HepG2 (cell line): ENCODE results near the gene HERC6. TPM values are rescaled to one million over a fixed set of nuclear protein-coding genes. Genes with fewer than 3 reads are reported as not detected.

Experiments
- CREM ChIP-seq, 2 experiments: sonication (generic) in 1 of 2; formaldehyde crosslinking in 1 of 2; IDR thresholded peaks; 2 replicates each; pipeline versions ENCODE4 v1.4.0 to v1.6.1; 2016 to 2020; ENCODE audit warnings: antibody characterized with exemption in 1 of 2, mild to moderate bottlenecking in 1 of 2, missing genetic modification reagents in 1 of 2
- HMGA1 ChIP-seq: sonication (generic); formaldehyde crosslinking; conservative IDR thresholded peaks from 2 replicates; pipeline ENCODE4 v1.4.0; 2020; ENCODE audit warnings: missing genetic modification reagents
- HOXA7 ChIP-seq: sonication (generic); formaldehyde crosslinking; IDR thresholded peaks from 2 replicates; pipeline ENCODE4 v1.8.1; 2022; ENCODE audit warnings: mild to moderate bottlenecking, missing genetic modification reagents, moderate library complexity
- IRF1 ChIP-seq: sonication (generic); formaldehyde crosslinking; IDR thresholded peaks from 2 replicates; pipeline ENCODE4 v1.4.0; 2020; ENCODE audit warnings: low read depth, mild to moderate bottlenecking, missing genetic modification reagents
- MTERF4 ChIP-seq: sonication (generic); formaldehyde crosslinking; IDR thresholded peaks from 2 replicates; pipeline ENCODE4 v1.8.0; 2023; ENCODE audit warnings: mild to moderate bottlenecking, missing genetic modification reagents
- PPARG ChIP-seq: conservative IDR thresholded peaks from 2 replicates; pipeline ENCODE4 v1.6.1; 2016; ENCODE audit warnings: missing biosample characterization, missing genetic modification reagents
- RBFOX2 ChIP-seq: fragments of 200-400 bp; formaldehyde crosslinking; IDR thresholded peaks from 2 replicates; pipeline ENCODE4 v1.6.1; 2017; ENCODE audit warnings: low read depth, mild to moderate bottlenecking, low read length
- STAT6 ChIP-seq: sonication (generic); formaldehyde crosslinking; IDR thresholded peaks from 2 replicates; pipeline ENCODE4 v1.4.0; 2020; ENCODE audit warnings: missing genetic modification reagents, mild to moderate bottlenecking, borderline replicate concordance
- THAP11 ChIP-seq: IDR thresholded peaks from 2 replicates; pipeline ENCODE4 v1.6.1; 2016; ENCODE audit warnings: missing biosample characterization, missing genetic modification reagents
- THAP9 ChIP-seq: sonication (generic); formaldehyde crosslinking; IDR thresholded peaks from 2 replicates; pipeline ENCODE4; 2020; ENCODE audit warnings: missing genetic modification reagents, mild to moderate bottlenecking, borderline replicate concordance
- ZBTB3 ChIP-seq: sonication (generic); formaldehyde crosslinking; IDR thresholded peaks from 2 replicates; pipeline ENCODE4 v1.4.0; 2020; ENCODE audit warnings: low read depth, mild to moderate bottlenecking, moderate library complexity, missing genetic modification reagents, borderline replicate concordance
- ZNF414 ChIP-seq: sonication (generic); formaldehyde crosslinking; IDR thresholded peaks from 2 replicates; pipeline ENCODE4 v1.5.0; 2020; ENCODE audit warnings: missing genetic modification reagents
- ZNF605 ChIP-seq: sonication (generic); formaldehyde crosslinking; IDR thresholded peaks from 2 replicates; pipeline ENCODE4 v1.8.0; 2022; ENCODE audit warnings: mild to moderate bottlenecking, missing genetic modification reagents
- ZNF720 ChIP-seq: sonication (generic); formaldehyde crosslinking; IDR thresholded peaks from 2 replicates; pipeline ENCODE4 v1.4.0; 2020; ENCODE audit warnings: missing genetic modification reagents
- ZNF878 ChIP-seq: sonication (generic); formaldehyde crosslinking; IDR thresholded peaks from 2 replicates; pipeline ENCODE4 v1.8.1; 2023; ENCODE audit warnings: mild to moderate bottlenecking, missing genetic modification reagents, moderate library complexity
- ZXDC ChIP-seq: sonication (generic); formaldehyde crosslinking; IDR thresholded peaks from 2 replicates; pipeline ENCODE4 v1.5.0; 2020; ENCODE audit warnings: mild to moderate bottlenecking, missing genetic modification reagents
- polyA plus RNA-seq, 8 experiments: library from polyadenylated mRNA; depleted of rRNA in 3 of 8; stranded (reverse) in 7 of 8; unstranded in 1 of 8; fragments of >200 nt; fragmentation: Illumina TruSeq in 4 of 8; extraction: Trizol in 4 of 8; gene quantifications; 2 replicates each; pipeline versions ENCODE4 v1.2.1 to v1.2.3, GENCODE V29; 2011 to 2016; ENCODE audit warnings: low read depth in 4 of 8, missing spikeins in 1 of 8, mixed read lengths in 1 of 8; ENCODE audit not compliant: insufficient read depth in 1 of 8
- total RNA-seq, 5 experiments: library from RNA; depleted of rRNA; stranded (reverse); fragments of >200 nt; fragmentation: Illumina TruSeq; extraction: Trizol; gene quantifications; 2 replicates each; pipeline ENCODE4 v1.2.3, GENCODE V29; 2016; ENCODE audit warnings: low read depth in 1 of 5

HERC6 gene
- total and polyA plus RNA-seq, 2 of the 13 experiments (the other 11 are each of a cell fraction or from before 2014, with no cell fraction given) = 0.50 to 2.0 TPM

GRCh38 chr4:88378691-88379559, at the start of gene HERC6 (continued):
- peak; percentile 86; the same call in 1 of the 2 replicates for TF ChIP-seq IRF1
- peak; percentile 56 for TF ChIP-seq RBFOX2
- TF ChIP-seq HMGA1 (CRISPR knock-in tag) = no peak
- TF ChIP-seq PPARG (CRISPR knock-in tag) = no peak
- TF ChIP-seq THAP9 = peak; percentile 69; the same call in 1 of the 2 replicates
- peak; percentile 79; the same call in 1 of the 2 replicates for TF ChIP-seq MTERF4 (CRISPR knock-in tag)
- TF ChIP-seq HOXA7 (CRISPR knock-in tag) = no peak
- peak; percentile 61; the same call in 1 of the 2 replicates for TF ChIP-seq STAT6 (CRISPR knock-in tag)
- TF ChIP-seq ZBTB3 (CRISPR knock-in tag) = no peak
- no peak for TF ChIP-seq THAP11 (CRISPR knock-in tag)
- no peak for TF ChIP-seq ZXDC (CRISPR knock-in tag)
- TF ChIP-seq ZNF878 (CRISPR knock-in tag) = no peak
- TF ChIP-seq ZNF605 (CRISPR knock-in tag) = peak; percentile 87
- no peak for TF ChIP-seq ZNF720 (CRISPR knock-in tag)
- TF ChIP-seq ZNF414 (CRISPR knock-in tag) = no peak; the same call in 1 of the 2 replicates
- no peak for TF ChIP-seq CREM (IDR thresholded peaks at IDR 0.05)
- TF ChIP-seq CREM (CRISPR knock-in tag; IDR thresholded peaks at IDR 0.05) = no peak
